ENCODE results near the gene SET.
"Not testable (repeated sequence)": the region's sequence is repeated elsewhere in the genome, so short reads cannot be mapped to it uniquely, and the experiment has no call there.

SET gene

GRCh38 chr9:128688501-128689292 is at the start of gene SET:
Gene SET, plus strand, starts transcription at chr9:128689222. Its CDS starts 361 bp downstream, at chr9:128689583.
- no peak for TF ChIP-seq CTCF (IDR thresholded peaks at IDR 0.05; ENCODE audit: insufficient read depth, low read length, poor library complexity, severe bottlenecking)
- Histone ChIP-seq H3K27me3 (replicated peaks; ENCODE audit: control insufficient read depth, insufficient read depth, low read length) (no peaks in the 10 kb centered on the region), H3K36me3 (ENCODE audit: control insufficient read depth, insufficient read depth, low read length) (peaks cover 2% of the 10 kb centered on the region; the same call in 1 of the 2 replicates), H3K4me3 (replicated peaks; ENCODE audit: low read depth, low read length) (peak within 1 kb of the TSS; percentile 95)
- peak; percentile 98 for DNase-seq (ENCODE audit: extremely low read depth, insufficient read length)

GRCh38 chr9:128640603-128641002 is 48.4 kb upstream of the SET start:
- no peak for DNase-seq (ENCODE audit: extremely low read depth, insufficient read length)
- H3K36me3 ChIP-seq (ENCODE audit: control insufficient read depth, insufficient read depth, low read length), result peaks cover 6% of the 10 kb centered on the region
- no peak for TF ChIP-seq CTCF (IDR thresholded peaks at IDR 0.05; ENCODE audit: insufficient read depth, low read length, poor library complexity, severe bottlenecking)

GRCh38 chr9:128642675-128643245 is 46.3 kb upstream of the SET start:
- H3K27me3 ChIP-seq (replicated peaks; ENCODE audit: control insufficient read depth, insufficient read depth, low read length), result no peaks in the 10 kb centered on the region
- DNase-seq (ENCODE audit: extremely low read depth, insufficient read length), result no peak
- no peak overlapping the region for H3K4me3 ChIP-seq (replicated peaks; ENCODE audit: low read depth, low read length)
- no peak for TF ChIP-seq CTCF (IDR thresholded peaks at IDR 0.05; ENCODE audit: insufficient read depth, low read length, poor library complexity, severe bottlenecking)
- H3K36me3 ChIP-seq (ENCODE audit: control insufficient read depth, insufficient read depth, low read length), result peaks cover 2% of the 10 kb centered on the region

More at GRCh38 chr9:128640603-128641002, 48.4 kb upstream of the SET start:
- H3K27me3 ChIP-seq (replicated peaks; ENCODE audit: control insufficient read depth, insufficient read depth, low read length), result no peaks in the 10 kb centered on the region
- no peak overlapping the region for H3K4me3 ChIP-seq (replicated peaks; ENCODE audit: low read depth, low read length)

GRCh38 chr9:128643519-128644300 is 45.3 kb upstream of the SET start:
- TF ChIP-seq CTCF (IDR thresholded peaks at IDR 0.05; ENCODE audit: insufficient read depth, low read length, poor library complexity, severe bottlenecking), result no peak
- Histone ChIP-seq H3K4me3 (replicated peaks; ENCODE audit: low read depth, low read length) (peak overlapping the region; percentile 8; the same call in 1 of the 2 replicates), H3K36me3 (ENCODE audit: control insufficient read depth, insufficient read depth, low read length) (peaks cover 2% of the 10 kb centered on the region), H3K27me3 (replicated peaks; ENCODE audit: control insufficient read depth, insufficient read depth, low read length) (no peaks in the 10 kb centered on the region)
- DNase-seq (ENCODE audit: extremely low read depth, insufficient read length), result peak; percentile 82

- H3K36me3 ChIP-seq (ENCODE audit: control insufficient read depth, insufficient read depth, low read length); DNase-seq (ENCODE audit: extremely low read depth, insufficient read length); H3K4me3 ChIP-seq (replicated peaks; ENCODE audit: low read depth, low read length); H3K27me3 ChIP-seq (replicated peaks; ENCODE audit: control insufficient read depth, insufficient read depth, low read length): not testable (repeated sequence)
- TF ChIP-seq CTCF (IDR thresholded peaks at IDR 0.05; ENCODE audit: insufficient read depth, low read length, poor library complexity, severe bottlenecking), result peak; percentile 22
Observed at GRCh38 chr9:128648206-128648605, 40.8 kb upstream of the SET start.
